Neural cell (in vitro differentiated cells): ENCODE results near the gene SLC2A4. TPM values are rescaled to one million over a fixed set of nuclear protein-coding genes. Genes with fewer than 3 reads are reported as not detected.

Experiments used
- H2AFZ ChIP-seq: fragments of 200-600, 300-800 bp; sonication (generic), shearing (Covaris generic); 2 replicates; pipeline ENCODE4 v1.6.0; 2014; ENCODE audit warnings: low read depth, mild to moderate bottlenecking, antibody characterized with exemption, low read length, moderate library complexity
- H3F3A ChIP-seq: fragments of 200-600 bp; shearing (Covaris generic); 2 replicates; pipeline ENCODE4 v1.6.1; 2016; ENCODE audit warnings: mild to moderate bottlenecking, moderate library complexity, mixed read lengths, antibody characterized with exemption, low read length; ENCODE audit not compliant: insufficient read depth, poor library complexity, severe bottlenecking
- H3K27ac ChIP-seq: fragments of 200-600, 300-800 bp; sonication (generic), shearing (Covaris generic); 2 replicates; pipeline ENCODE4 v1.5.1; 2014; ENCODE audit warnings: mild to moderate bottlenecking, low read length, moderate library complexity
- H3K27me3 ChIP-seq: fragments of 300-800, 200-600 bp; sonication (generic), shearing (Covaris generic); 2 replicates; pipeline ENCODE4 v1.6.0; 2014; ENCODE audit warnings: mild to moderate bottlenecking, low read depth, low read length, moderate library complexity; ENCODE audit not compliant: insufficient read depth
- H3K36me3 ChIP-seq: fragments of 300-800, 200-600 bp; sonication (generic), shearing (Covaris generic); 2 replicates; pipeline ENCODE4 v1.5.1; 2014; ENCODE audit warnings: mild to moderate bottlenecking, antibody characterized with exemption, low read length, moderate library complexity; ENCODE audit not compliant: insufficient read depth
- H3K4me2 ChIP-seq: fragments of 300-800, 200-600 bp; sonication (generic), shearing (Covaris generic); 2 replicates; pipeline ENCODE4 v1.6.0; 2014; ENCODE audit warnings: mild to moderate bottlenecking, low read length
- H3K4me3 ChIP-seq: fragments of 300-800, 200-600 bp; sonication (generic), shearing (Covaris generic); 2 replicates; pipeline ENCODE4 v1.5.1; 2014; ENCODE audit warnings: mild to moderate bottlenecking, low read length, moderate library complexity
- H3K79me2 ChIP-seq: fragments of 200-600 bp; shearing (Covaris generic); replicated peaks from 2 replicates; pipeline ENCODE4 v1.6.0; 2014; ENCODE audit warnings: mild to moderate bottlenecking, low read length, moderate library complexity; ENCODE audit not compliant: insufficient read depth
- H3K9ac ChIP-seq: fragments of 300-800, 200-600 bp; sonication (generic), shearing (Covaris generic); 2 replicates; pipeline ENCODE4 v1.6.1; 2016; ENCODE audit warnings: mild to moderate bottlenecking, low read length, mixed read lengths
- H3K9me2 ChIP-seq: fragments of 200-600 bp; shearing (Covaris generic); 2 replicates; pipeline ENCODE4 v1.6.1; 2016; ENCODE audit warnings: mild to moderate bottlenecking, low read length, mixed read lengths; ENCODE audit not compliant: insufficient read depth
- H3K9me3 ChIP-seq: fragments of 200-600, 300-800 bp; sonication (generic), shearing (Covaris generic); 2 replicates; pipeline ENCODE4 v1.6.1; 2016; ENCODE audit warnings: mild to moderate bottlenecking, mixed run types, low read length, moderate library complexity, mixed read lengths
- H4K20me1 ChIP-seq: fragments of 200-600 bp; shearing (Covaris generic); 2 replicates; pipeline ENCODE4 v1.6.1; 2016; ENCODE audit warnings: mild to moderate bottlenecking, mixed run types; ENCODE audit not compliant: insufficient read depth
- CTCF ChIP-seq: fragments of 450-650 bp; IDR thresholded peaks from 2 replicates; pipeline ENCODE4 v1.5.1; 2014; ENCODE audit warnings: antibody characterized with exemption, mild to moderate bottlenecking, moderate library complexity; ENCODE audit not compliant: poor library complexity, severe bottlenecking
- EP300 ChIP-seq: fragments of 450-650 bp; conservative IDR thresholded peaks from 2 replicates; pipeline ENCODE4 v1.6.1; 2014; ENCODE audit warnings: antibody characterized with exemption, mild to moderate bottlenecking, moderate library complexity; ENCODE audit not compliant: poor library complexity, severe bottlenecking
- EZH2 ChIP-seq: fragments of 200-600, 300-800 bp; shearing (Covaris generic), sonication (generic); IDR thresholded peaks from 2 replicates; pipeline ENCODE4 v1.6.1; 2014; ENCODE audit warnings: antibody characterized with exemption, low read length, borderline replicate concordance, mild to moderate bottlenecking; ENCODE audit not compliant: insufficient read depth, poor library complexity, severe bottlenecking
- MXI1 ChIP-seq: fragments of 450-650 bp; conservative IDR thresholded peaks from 2 replicates; pipeline ENCODE4 v1.6.1; 2014; ENCODE audit warnings: antibody characterized with exemption, mild to moderate bottlenecking; ENCODE audit not compliant: poor library complexity, severe bottlenecking
- POLR2AphosphoS5 ChIP-seq: IDR thresholded peaks from 2 replicates; pipeline ENCODE4 v1.6.1; 2012
- REST ChIP-seq: IDR thresholded peaks from 2 replicates; pipeline ENCODE4 v1.6.1; 2012; ENCODE audit warnings: borderline replicate concordance
- SMC3 ChIP-seq: fragments of 450-650 bp; conservative IDR thresholded peaks from 2 replicates; pipeline ENCODE4 v1.6.1; 2014; ENCODE audit warnings: antibody characterized with exemption, mild to moderate bottlenecking, moderate library complexity; ENCODE audit not compliant: poor library complexity
- TAF1 ChIP-seq: IDR thresholded peaks from 2 replicates; pipeline ENCODE4 v1.6.1; 2012; ENCODE audit warnings: low read depth
- polyA plus RNA-seq: library from polyadenylated mRNA; depleted of rRNA; stranded (reverse); fragments of >200 nt; gene quantifications from 2 replicates; pipeline ENCODE4 v1.2.3, GENCODE V29; 2014

The SLC2A4 gene
- polyA plus RNA-seq, 1 donor from 2014 or later, result not detected

- H4K20me1 ChIP-seq, result no peaks in the 10 kb centered on the region
- no peaks in the 10 kb centered on the region for H3F3A ChIP-seq
- H3K4me3 ChIP-seq, result peak within 1 kb of the TSS; percentile 83
- peaks cover 22% of the 10 kb centered on the region for H3K79me2 ChIP-seq
- no peaks in the 10 kb centered on the region for H3K36me3 ChIP-seq
- peak within 1 kb of the TSS; percentile 53 for H2AFZ ChIP-seq
- H3K27ac ChIP-seq, result peak within 1 kb of the TSS; percentile 87
- H3K27me3 ChIP-seq, result no peaks in the 10 kb centered on the region
- H3K9me2 ChIP-seq, result no peaks in the 10 kb centered on the region
- H3K9ac ChIP-seq, result peak within 1 kb of the TSS; percentile 81
- H3K9me3 ChIP-seq, result no peaks in the 10 kb centered on the region
- TF ChIP-seq CTCF (no peak), MXI1 (peak; percentile 86), EZH2 (no peak), EP300 (peak; percentile 68), TAF1 (no peak), POLR2AphosphoS5 (peak; percentile 92), SMC3 (peak; percentile 23), REST (peak; percentile 33)
- H3K4me2 ChIP-seq, result peak within 1 kb of the TSS; percentile 95
Observed at GRCh38 chr17:7314719-7315569, 33.4 kb downstream of the SLC2A4 start, which contains the start of gene GPS2. Gene GPS2, minus strand, starts transcription at chr17:7315360. Its CDS starts 308 bp downstream, at chr17:7315052.

DNA sequence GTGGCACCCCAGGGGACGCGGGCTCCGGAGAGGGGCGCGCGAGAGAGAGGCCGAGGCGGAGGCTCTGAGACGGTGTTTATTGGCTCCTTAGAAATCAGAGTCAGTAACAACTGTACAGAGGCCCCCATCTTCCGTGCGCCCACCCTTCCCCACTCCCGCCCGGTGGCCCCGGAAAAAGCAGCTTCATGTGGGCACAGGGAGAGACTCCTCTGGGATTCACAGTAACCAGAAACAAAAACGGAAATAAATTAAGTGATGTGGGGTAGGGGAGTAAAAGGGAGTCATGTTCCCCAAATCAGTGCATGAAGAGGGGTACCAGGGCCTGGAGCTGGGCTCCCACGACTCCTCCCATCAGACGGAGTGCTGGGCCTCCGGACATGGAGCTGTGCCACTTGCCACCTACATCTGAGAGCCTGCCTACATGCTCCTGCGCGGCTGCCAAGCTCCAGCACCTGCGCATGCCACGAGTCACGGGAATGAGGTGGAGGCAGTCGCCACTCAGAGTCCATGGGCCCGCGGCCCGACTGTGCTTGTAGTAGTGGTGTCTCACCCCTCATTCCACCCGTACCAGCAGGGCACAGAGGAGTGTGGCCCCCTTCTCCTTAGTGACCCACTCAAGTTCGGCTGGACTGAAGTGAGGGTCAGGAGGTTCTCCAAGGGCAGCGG is 34.2 kb downstream of the SLC2A4 start:
- H4K20me1 ChIP-seq, result no peaks in the 10 kb centered on the region
- peaks cover 15% of the 10 kb centered on the region for H3K79me2 ChIP-seq
- H3K4me3 ChIP-seq, result peak overlapping the region; percentile 83
- H3F3A ChIP-seq, result no peaks in the 10 kb centered on the region
- TF ChIP-seq EZH2, result no peak
- no peaks in the 10 kb centered on the region for H3K27me3 ChIP-seq
- peak overlapping the region; percentile 81 for H3K9ac ChIP-seq
- H3K36me3 ChIP-seq, result no peaks in the 10 kb centered on the region
- H3K9me3 ChIP-seq, result no peaks in the 10 kb centered on the region
- H3K9me2 ChIP-seq, result no peaks in the 10 kb centered on the region
- peak overlapping the region; percentile 87 for H3K27ac ChIP-seq
- peak overlapping the region; percentile 63 for H3K4me2 ChIP-seq
- peak overlapping the region; percentile 53 for H2AFZ ChIP-seq
